ENCODE data around the gene HOXA3. TPM values are rescaled to one million over a fixed set of nuclear protein-coding genes. Genes with fewer than 3 reads are reported as not detected.

The HOXA3 gene
- polyA plus RNA-seq, 1 of the 3 experiments (the other 2 are of a cell fraction) = 0.15 TPM

DNA sequence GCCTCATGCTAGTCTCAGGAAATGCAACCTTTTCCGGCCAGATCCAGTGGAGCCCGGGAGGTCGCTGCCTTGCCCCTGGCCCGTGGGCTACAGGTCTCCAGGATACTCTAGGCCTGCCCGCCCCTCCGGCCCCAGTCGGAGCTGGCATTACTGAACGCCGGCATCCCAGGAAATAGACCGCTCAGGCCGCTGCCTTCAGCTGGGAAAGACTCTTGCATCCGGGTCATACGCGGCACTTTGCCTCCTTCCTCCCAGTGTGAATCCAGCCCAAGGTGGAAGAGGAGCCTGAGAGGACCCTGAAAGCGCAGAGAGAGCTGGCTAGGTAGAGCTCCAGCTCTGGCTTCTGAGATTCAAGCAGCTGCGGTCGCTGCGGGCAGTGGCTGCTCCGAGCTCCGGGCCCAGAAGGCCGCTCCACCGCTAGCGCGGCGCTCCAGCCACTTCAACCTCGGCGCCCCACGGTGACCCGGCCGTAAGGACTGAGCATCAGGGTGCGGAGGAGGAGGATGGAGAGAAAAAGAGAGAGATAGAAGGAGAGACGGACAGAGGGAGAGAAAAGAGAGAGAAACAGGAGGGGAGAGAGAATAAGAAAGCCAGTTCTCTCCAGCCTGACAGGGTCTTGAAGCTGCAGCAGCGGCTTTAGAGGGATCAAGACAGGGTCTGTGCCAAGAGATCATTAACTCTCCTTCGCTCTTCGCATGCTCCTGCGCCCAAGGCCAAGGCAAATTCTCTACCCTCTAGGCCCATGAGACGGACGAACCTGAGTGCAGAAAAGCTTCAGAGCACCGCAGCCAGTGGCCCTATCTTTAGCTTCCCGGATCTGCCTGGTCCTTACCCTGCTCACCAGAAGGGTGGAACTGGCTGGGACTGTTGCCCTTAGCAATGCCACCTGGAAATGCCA, 23.5 kb upstream of the HOXA3 start:
- Histone ChIP-seq H3K36me3 (replicated peaks in 1 of 2; ENCODE audit: control insufficient read depth in 1 of 2, insufficient read depth in 2 of 2, low read length in 1 of 2) (no peaks in the 10 kb centered on the region), H3K4me3 (ENCODE audit: low read depth in 2 of 2, low read length in 1 of 2) (no peak overlapping the region), H3K27ac (ENCODE audit: low read depth in 2 of 2, low read length in 1 of 2) (no peak overlapping the region), H4K20me1 (ENCODE audit: insufficient read depth) (no peaks in the 10 kb centered on the region), H3K9me2 (no peaks in the 10 kb centered on the region), H3K4me2 (no peak overlapping the region), H3K9me3 (no peaks in the 10 kb centered on the region), H3K9ac (no peak overlapping the region), H3K79me2 (ENCODE audit: insufficient read depth) (no peaks in the 10 kb centered on the region), H3K27me3 (ENCODE audit: insufficient read depth) (peaks cover 99% of the 10 kb centered on the region), H2AFZ (ENCODE audit: low read depth) (peak overlapping the region; percentile 16; the same call in 1 of the 2 replicates), H3K4me1 (ENCODE audit: control insufficient read depth in 1 of 2, insufficient read depth in 2 of 2, low read depth in 1 of 2, low read length in 1 of 2) (peaks cover 0 to 4% of the 10 kb centered on the region in 2 experiments; a peak in 1 of 4 replicates), H3F3A (replicated peaks; ENCODE audit: insufficient read depth) (no peaks in the 10 kb centered on the region)
- peak; percentile 56 for DNase-seq
- 21% methylated on average over 39 of the region's 40 CpGs for WGBS (ENCODE audit: low lambda C conversion rate)
- TF ChIP-seq FOSL2 (IDR thresholded peaks at IDR 0.05; ENCODE audit: borderline replicate concordance, low read depth) = no peak
- no peak for TF ChIP-seq PBX3 (IDR thresholded peaks at IDR 0.05)
- TF ChIP-seq RFX5 (IDR thresholded peaks at IDR 0.05; ENCODE audit: low read length) = no peak
- no peak for TF ChIP-seq SIN3A (IDR thresholded peaks at IDR 0.05; ENCODE audit: borderline replicate concordance, low read depth, low read length)
- TF ChIP-seq GABPA (IDR thresholded peaks at IDR 0.05; ENCODE audit: low read depth) = no peak
- no peak for TF ChIP-seq SMC3 (IDR thresholded peaks at IDR 0.05; ENCODE audit: low read depth, low read length)
- TF ChIP-seq, protein P1, sequence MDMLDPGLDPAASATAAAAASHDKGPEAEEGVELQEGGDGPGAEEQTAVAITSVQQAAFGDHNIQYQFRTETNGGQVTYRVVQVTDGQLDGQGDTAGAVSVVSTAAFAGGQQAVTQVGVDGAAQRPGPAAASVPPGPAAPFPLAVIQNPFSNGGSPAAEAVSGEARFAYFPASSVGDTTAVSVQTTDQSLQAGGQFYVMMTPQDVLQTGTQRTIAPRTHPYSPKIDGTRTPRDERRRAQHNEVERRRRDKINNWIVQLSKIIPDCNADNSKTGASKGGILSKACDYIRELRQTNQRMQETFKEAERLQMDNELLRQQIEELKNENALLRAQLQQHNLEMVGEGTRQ (IDR thresholded peaks at IDR 0.05; ENCODE audit: borderline replicate concordance, low read depth, low read length) = no peak
- TF ChIP-seq ELF1 (IDR thresholded peaks at IDR 0.05) = no peak
- no peak for TF ChIP-seq ZBTB33 (IDR thresholded peaks at IDR 0.05; ENCODE audit: borderline replicate concordance, low read depth)
- TF ChIP-seq TAF1 (IDR thresholded peaks at IDR 0.05; ENCODE audit: borderline replicate concordance, low read depth, low read length) = no peak
- TF ChIP-seq YY1 (IDR thresholded peaks at IDR 0.05; ENCODE audit: low read depth) = no peak
- no peak for TF ChIP-seq MAX (IDR thresholded peaks at IDR 0.05; ENCODE audit: low read depth)
- TF ChIP-seq JUND (IDR thresholded peaks at IDR 0.05) = no peak
- no peak for TF ChIP-seq MEF2A (IDR thresholded peaks at IDR 0.05; ENCODE audit: borderline replicate concordance, low read depth)
- TF ChIP-seq MXI1 (IDR thresholded peaks at IDR 0.05; ENCODE audit: low read depth, low read length) = no peak
- no peak for TF ChIP-seq TEAD4 (IDR thresholded peaks at IDR 0.05; ENCODE audit: borderline replicate concordance, insufficient read depth)
- no peak for TF ChIP-seq CHD2 (IDR thresholded peaks at IDR 0.05; ENCODE audit: low read length, partially characterized antibody)
- CTCF ChIA-PET = interaction anchor here (0.9 to 12.3 kb wide), 11 partner anchors 7 to 902 kb away, joined by 3 to 205 read pairs (median 4); partner anchors contain the start of genes HOXA11 and HOXA9
- POLR2A ChIA-PET = no interaction called here
